Activated CD8-positive, alpha-beta memory T cell treated with anti-CD3 and anti-CD28 coated beads for 24 hours (primary cell): ENCODE data around the gene ARHGAP23.

ENCODE experiments used
- DNase-seq: peaks from one replicate; pipeline ENCODE4 v3.0.0-alpha.2; 2020

The ARHGAP23 gene

GRCh38 chr17:38428112-38428642 is at the start of gene ARHGAP23:
Gene ARHGAP23, plus strand, starts transcription at chr17:38428464. Its CDS starts 22 bp downstream, at chr17:38428486.
- DNase-seq: peak; percentile 70

- DNase-seq: no peak
Measured at GRCh38 chr17:38379448-38379847, 48.8 kb upstream of the ARHGAP23 start.

- DNase-seq: no peak
Measured at GRCh38 chr17:38395090-38395489, 33.2 kb upstream of the ARHGAP23 start.

- no peak for DNase-seq
Measured at GRCh38 chr17:38397227-38397626, 31.0 kb upstream of the ARHGAP23 start.

- DNase-seq: no peak
Measured at GRCh38 chr17:38400286-38400685, 28.0 kb upstream of the ARHGAP23 start.

- no peak for DNase-seq
Measured at GRCh38 chr17:38401459-38401858, 26.8 kb upstream of the ARHGAP23 start.

GRCh38 chr17:38402897-38403296 is 25.4 kb upstream of the ARHGAP23 start:
- no peak for DNase-seq

- DNase-seq: no peak
Measured at GRCh38 chr17:38403491-38403890, 24.8 kb upstream of the ARHGAP23 start.

- no peak for DNase-seq
Measured at GRCh38 chr17:38404174-38404943, 23.9 kb upstream of the ARHGAP23 start.

- DNase-seq: no peak
Measured at GRCh38 chr17:38405654-38406053, 22.6 kb upstream of the ARHGAP23 start.

- no peak for DNase-seq
Measured at GRCh38 chr17:38410201-38410600, 18.1 kb upstream of the ARHGAP23 start.

- DNase-seq: peak; percentile 70
Measured at GRCh38 chr17:38415250-38416194, 12.7 kb upstream of the ARHGAP23 start.

GRCh38 chr17:38416840-38417209 is 11.4 kb upstream of the ARHGAP23 start:
- no peak for DNase-seq

GRCh38 chr17:38417210-38417951 is 10.9 kb upstream of the ARHGAP23 start:
- no peak for DNase-seq

GRCh38 chr17:38418062-38418692 is 10.1 kb upstream of the ARHGAP23 start:
- DNase-seq: no peak

GRCh38 chr17:38418693-38419507 is 9.4 kb upstream of the ARHGAP23 start:
- DNase-seq: no peak

GRCh38 chr17:38419508-38419981 is 8.7 kb upstream of the ARHGAP23 start:
- DNase-seq: no peak

GRCh38 chr17:38420518-38420917 is 7.7 kb upstream of the ARHGAP23 start:
- DNase-seq: no peak

GRCh38 chr17:38421171-38421841 is 7.0 kb upstream of the ARHGAP23 start:
- no peak for DNase-seq
